ENCODE measurements around the gene TMEM190.
"Not testable (repeated sequence)": the region's sequence is repeated elsewhere in the genome, so short reads cannot be mapped to it uniquely, and the experiment has no call there.

Gene TMEM190

DNA sequence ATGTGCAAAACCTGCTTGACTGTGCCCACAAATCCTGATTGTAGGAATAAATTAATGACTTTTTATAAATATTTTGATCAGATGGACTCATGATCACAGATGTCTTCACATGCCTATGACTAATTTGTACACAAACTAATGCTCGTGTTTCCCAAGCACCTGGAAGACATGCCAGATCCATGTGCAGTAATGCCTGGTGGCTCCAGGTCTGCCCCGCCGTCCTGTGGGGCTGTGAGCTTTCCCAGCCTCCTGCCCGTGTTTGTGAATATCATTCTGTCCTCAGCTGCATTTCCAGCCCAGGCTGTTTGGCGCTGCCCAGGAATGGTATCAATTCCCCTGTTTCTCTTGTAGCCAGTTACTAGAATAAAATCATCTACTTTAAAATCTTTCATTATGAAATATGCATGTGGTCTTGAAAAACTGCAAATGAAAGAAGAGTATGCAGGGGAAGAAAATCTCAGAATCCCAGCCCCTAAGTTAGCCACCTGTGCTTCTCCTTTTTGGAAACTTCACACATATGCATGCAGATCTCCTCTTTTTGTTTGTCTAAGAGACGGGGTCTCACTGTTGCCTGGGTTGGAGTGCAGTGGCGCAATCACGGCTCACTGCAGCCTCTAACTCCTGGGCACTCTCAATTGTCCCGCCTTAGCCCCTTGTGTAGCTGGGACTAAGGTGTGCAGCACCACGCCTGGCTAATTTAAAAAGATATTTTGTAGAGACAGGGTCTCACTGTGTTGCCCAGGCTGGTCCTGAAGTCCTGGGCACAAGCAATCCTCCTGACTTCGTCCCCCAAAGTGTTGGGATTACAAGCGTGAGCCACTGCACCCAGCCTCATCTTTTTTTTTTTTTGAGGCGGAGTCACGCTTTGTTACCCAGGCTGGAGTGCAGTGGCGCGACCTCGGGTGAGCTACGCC lies 15.3 kb downstream of the TMEM190 start:
- H3K9me3 Mint-ChIP-seq, result no peaks in the 10 kb centered on the region
- no peak overlapping the region for H3K27ac Mint-ChIP-seq
- no peak for TF ChIP-seq CTCF (IDR thresholded peaks at IDR 0.05; ENCODE audit: unreplicated experiment in 3 of 3)
- H3K4me3 Mint-ChIP-seq, result peak overlapping the region in 1 of 3 experiments; percentile 51
- no peaks in the 10 kb centered on the region for H3K27me3 Mint-ChIP-seq (ENCODE audit: low read depth)
- peaks cover 34% of the 10 kb centered on the region for H3K36me3 Mint-ChIP-seq (ENCODE audit: low read depth)
- H3K4me1 Mint-ChIP-seq, result peaks cover 35% of the 10 kb centered on the region

DNA sequence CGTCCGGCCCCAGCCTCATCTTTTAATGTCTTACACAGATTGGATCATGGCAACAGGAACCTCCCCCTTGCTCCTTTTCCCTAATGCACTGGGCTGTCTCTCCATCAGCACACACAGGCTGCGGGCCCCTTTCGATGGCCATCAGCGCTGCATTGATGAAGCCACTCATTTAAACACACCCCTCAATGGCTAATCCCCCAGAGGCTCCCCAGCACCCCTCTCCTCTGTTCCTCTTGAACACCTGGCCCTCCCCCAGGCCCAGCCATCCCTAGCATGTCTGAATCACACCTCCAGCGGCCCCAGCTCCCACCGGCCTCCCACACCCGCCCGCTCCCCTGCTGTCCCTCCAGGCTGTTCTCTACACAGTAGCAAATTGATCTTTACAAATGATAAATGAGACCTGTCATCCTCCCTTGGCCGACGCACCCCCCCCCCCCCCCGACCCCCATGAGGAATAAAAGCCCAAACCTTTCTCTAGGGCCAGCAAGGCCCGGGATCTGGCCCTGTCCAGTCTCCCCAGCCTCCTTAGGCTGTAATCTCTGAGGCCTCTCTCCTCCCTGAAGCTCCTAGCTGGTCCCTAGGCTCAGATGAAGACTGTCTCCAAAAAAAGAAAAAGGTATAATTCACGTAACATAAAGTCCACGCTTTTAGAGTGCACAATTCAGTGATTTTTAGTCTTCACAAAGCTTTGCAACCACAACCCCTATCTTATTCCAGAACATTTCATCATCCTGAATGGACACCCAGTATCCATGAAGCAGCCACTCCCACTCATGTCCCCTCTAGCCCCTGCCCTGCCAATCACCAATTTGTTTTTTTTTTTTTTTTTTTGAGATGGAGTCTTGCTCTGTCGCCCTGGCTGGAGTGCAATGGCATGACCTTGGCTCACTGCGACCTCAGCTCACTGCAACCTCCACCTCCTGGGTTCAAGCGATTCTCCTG lies 16.5 kb downstream of the TMEM190 start:
- TF ChIP-seq CTCF (IDR thresholded peaks at IDR 0.05; ENCODE audit: unreplicated experiment in 3 of 3), result no peak
- Mint-ChIP-seq H3K27me3 (ENCODE audit: low read depth) (no peaks in the 10 kb centered on the region), H3K9me3 (no peaks in the 10 kb centered on the region), H3K4me1 (peaks cover 28% of the 10 kb centered on the region), H3K4me3 (peak overlapping the region in 1 of 3 experiments; percentile 37), H3K27ac (peak overlapping the region in 1 of 3 experiments; percentile 53), H3K36me3 (ENCODE audit: low read depth) (peaks cover 28% of the 10 kb centered on the region)

- peak overlapping the region in 1 of 3 experiments; percentile 31 for H3K4me3 Mint-ChIP-seq
- no peak overlapping the region for H3K27ac Mint-ChIP-seq
- no peaks in the 10 kb centered on the region for H3K9me3 Mint-ChIP-seq
- H3K27me3 Mint-ChIP-seq (ENCODE audit: low read depth), result no peaks in the 10 kb centered on the region
- no peak for TF ChIP-seq CTCF (IDR thresholded peaks at IDR 0.05; ENCODE audit: unreplicated experiment in 3 of 3)
- peaks cover 31% of the 10 kb centered on the region for H3K36me3 Mint-ChIP-seq (ENCODE audit: low read depth)
- peaks cover 15% of the 10 kb centered on the region for H3K4me1 Mint-ChIP-seq
Measured at GRCh38 chr19:55398200-55398925, 21.7 kb downstream of the TMEM190 start.

DNA sequence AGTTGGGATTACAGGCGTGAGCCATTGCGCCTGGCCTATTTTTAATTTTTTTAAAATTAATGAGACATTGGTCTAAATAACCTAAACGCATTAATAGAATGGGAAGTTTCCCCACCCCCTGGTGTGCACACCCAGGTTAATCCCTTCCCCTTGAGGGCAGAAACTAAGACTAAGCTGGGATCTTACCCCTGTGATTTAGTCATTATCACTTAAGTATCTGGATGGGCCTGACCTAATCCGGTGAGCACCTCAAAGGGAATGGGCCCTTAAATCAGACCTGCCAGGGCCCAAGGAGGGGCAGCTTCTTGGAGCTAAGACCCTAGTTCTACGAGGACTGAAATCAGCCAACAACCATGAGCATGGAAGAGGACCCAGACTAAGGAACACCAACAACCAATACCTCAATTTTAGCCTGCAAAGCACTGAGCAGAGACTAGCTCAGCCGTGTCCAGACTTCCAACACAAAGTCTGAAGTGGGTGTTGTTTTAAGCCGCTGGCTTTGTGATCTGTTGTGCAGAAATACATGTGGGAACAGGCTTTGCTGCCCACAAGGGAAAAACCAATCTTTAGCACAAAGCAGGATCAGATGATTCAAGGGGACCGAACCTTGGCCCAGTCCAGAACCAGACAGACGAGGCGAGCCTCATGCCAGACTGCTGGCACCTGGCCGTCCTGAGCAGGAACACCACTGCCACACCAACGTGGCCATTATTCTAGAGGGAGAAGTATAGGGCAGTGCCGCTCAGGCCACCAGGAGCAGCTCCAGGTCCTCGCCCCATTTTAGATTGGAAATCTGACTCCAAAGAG lies 23.9 kb downstream of the TMEM190 start:
- no peak for TF ChIP-seq CTCF (IDR thresholded peaks at IDR 0.05; ENCODE audit: unreplicated experiment in 3 of 3)
- Mint-ChIP-seq H3K9me3 (no peaks in the 10 kb centered on the region), H3K4me3 (no peak overlapping the region), H3K4me1 (peaks cover 17% of the 10 kb centered on the region), H3K27me3 (ENCODE audit: low read depth) (no peaks in the 10 kb centered on the region), H3K36me3 (ENCODE audit: low read depth) (peaks cover 38% of the 10 kb centered on the region), H3K27ac (no peak overlapping the region)

- H3K27ac Mint-ChIP-seq; H3K9me3 Mint-ChIP-seq; H3K4me3 Mint-ChIP-seq; H3K27me3 Mint-ChIP-seq (ENCODE audit: low read depth): not testable (repeated sequence)
- H3K4me1 Mint-ChIP-seq, result peaks cover 26% of the 10 kb centered on the region
- H3K36me3 Mint-ChIP-seq (ENCODE audit: low read depth), result peaks cover 47% of the 10 kb centered on the region
Measured at GRCh38 chr19:55401390-55401789, 24.8 kb downstream of the TMEM190 start.
